Prostate gland (tissue), 2 donors: ENCODE results near the gene CMTM5. TPM values are rescaled to one million over a fixed set of nuclear protein-coding genes. Genes with fewer than 3 reads are reported as not detected.

Experiments used
- DNase-seq: peaks from one replicate; pipeline ENCODE4 v3.0.0-alpha.2; 2019; ENCODE audit warnings: low spot score
- H3K27ac ChIP-seq, 2 donors: fragments of 200-600 bp; sonication (generic); 2 replicates each; pipeline ENCODE4 v1.5.1; 2017 to 2019
- H3K27me3 ChIP-seq: fragments of 200-600 bp; sonication (generic); replicated peaks from 2 replicates; pipeline ENCODE4 v1.5.1; 2019; ENCODE audit not compliant: insufficient read depth
- H3K36me3 ChIP-seq, 2 donors: fragments of 200-600 bp; sonication (generic); 1 replicate in 1 of 2; 2 replicates in 1 of 2; pipeline versions ENCODE4 v1.5.1 to v1.8.1; 2017 to 2019
- H3K4me1 ChIP-seq: fragments of 200-600 bp; sonication (generic); replicated peaks from 2 replicates; pipeline ENCODE4 v1.5.1; 2019
- H3K4me3 ChIP-seq, 2 donors: fragments of 200-600 bp; sonication (generic); 2 replicates each; pipeline ENCODE4 v1.5.1; 2017 to 2019
- H3K9me3 ChIP-seq: fragments of 200-600 bp; sonication (generic); 2 replicates; pipeline ENCODE4 v1.5.1; 2017
- POLR2A ChIP-seq: fragments of 450-650 bp; IDR thresholded peaks from one replicate; pipeline ENCODE4 v1.6.1; 2016; ENCODE audit warnings: antibody characterized with exemption, mild to moderate bottlenecking
- POLR2AphosphoS5 ChIP-seq: sonication (generic); formaldehyde crosslinking; IDR thresholded peaks from one replicate; pipeline ENCODE4 v1.6.1; 2017; ENCODE audit warnings: antibody characterized with exemption
- WGBS: methylation state at CpG from one replicate; pipeline ENCODE4 v1.1.5; 2018; 5-methylcytosine and 5-hydroxymethylcytosine counted together
- intact Hi-C: fragments of 100-400 bp; cut with DNase I; formaldehyde crosslinking; loops from one replicate; pipeline ENCODE4 v1.14.2; 2022
- total RNA-seq, 2 donors: library from RNA; depleted of rRNA; stranded (reverse); fragments of >200 nt; gene quantifications; one replicate each; pipeline ENCODE4 v1.1.0, GENCODE V29; 2016
- TF ChIP-seq, protein P1 (sequence below), 4 experiments: fragments of 200-600 bp in 2 of 4; fragments of 450-650 bp in 2 of 4; sonication (generic) in 2 of 4; IDR thresholded peaks; 1 replicate in 3 of 4; 2 replicates in 1 of 4; pipeline ENCODE4 v1.5.1; 2016 to 2019; ENCODE audit warnings: antibody characterized with exemption in 4 of 4, mild to moderate bottlenecking in 2 of 4, moderate library complexity in 2 of 4

Gene CMTM5
- total RNA-seq, 2 donors from 2014 or later: 1.5 TPM; not detected in 1

DNA sequence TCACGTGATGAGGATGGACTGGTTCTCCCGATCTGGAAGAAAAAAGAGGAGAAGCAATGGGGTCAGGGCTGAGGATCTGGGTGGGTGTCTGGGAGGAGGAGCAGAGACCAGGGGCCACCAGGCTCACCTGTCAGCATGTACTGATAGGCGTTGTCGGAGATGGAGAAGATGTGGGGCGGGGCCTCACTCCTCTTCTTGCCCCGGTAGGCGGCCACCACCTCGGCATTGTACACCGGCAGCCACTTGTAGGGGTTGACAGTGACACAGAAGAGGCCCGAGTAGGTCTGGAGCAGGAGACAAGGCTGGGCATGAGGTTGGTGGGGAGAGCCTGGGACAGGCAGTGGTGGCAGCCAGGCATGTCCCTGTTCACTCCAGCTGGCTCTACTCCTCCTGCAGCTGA is 28.2 kb downstream of the CMTM5 start:
- Histone ChIP-seq H3K4me1 (no peaks in the 10 kb centered on the region), H3K4me3 (no peak overlapping the region), H3K27ac (no peak overlapping the region), H3K36me3 (no peaks in the 10 kb centered on the region), H3K9me3 (no peaks in the 10 kb centered on the region), H3K27me3 (no peaks in the 10 kb centered on the region)
- no peak for TF ChIP-seq POLR2A
- TF ChIP-seq POLR2AphosphoS5: no peak
- TF ChIP-seq, protein P1, sequence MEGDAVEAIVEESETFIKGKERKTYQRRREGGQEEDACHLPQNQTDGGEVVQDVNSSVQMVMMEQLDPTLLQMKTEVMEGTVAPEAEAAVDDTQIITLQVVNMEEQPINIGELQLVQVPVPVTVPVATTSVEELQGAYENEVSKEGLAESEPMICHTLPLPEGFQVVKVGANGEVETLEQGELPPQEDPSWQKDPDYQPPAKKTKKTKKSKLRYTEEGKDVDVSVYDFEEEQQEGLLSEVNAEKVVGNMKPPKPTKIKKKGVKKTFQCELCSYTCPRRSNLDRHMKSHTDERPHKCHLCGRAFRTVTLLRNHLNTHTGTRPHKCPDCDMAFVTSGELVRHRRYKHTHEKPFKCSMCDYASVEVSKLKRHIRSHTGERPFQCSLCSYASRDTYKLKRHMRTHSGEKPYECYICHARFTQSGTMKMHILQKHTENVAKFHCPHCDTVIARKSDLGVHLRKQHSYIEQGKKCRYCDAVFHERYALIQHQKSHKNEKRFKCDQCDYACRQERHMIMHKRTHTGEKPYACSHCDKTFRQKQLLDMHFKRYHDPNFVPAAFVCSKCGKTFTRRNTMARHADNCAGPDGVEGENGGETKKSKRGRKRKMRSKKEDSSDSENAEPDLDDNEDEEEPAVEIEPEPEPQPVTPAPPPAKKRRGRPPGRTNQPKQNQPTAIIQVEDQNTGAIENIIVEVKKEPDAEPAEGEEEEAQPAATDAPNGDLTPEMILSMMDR (IDR thresholded peaks at IDR 0.05): no peak
- 80% methylated on average over 10 of the region's 10 CpGs for WGBS
- intact Hi-C loops: no loop called here
- DNase-seq: no peak

GRCh38 chr14:23405516-23406025 is 28.7 kb downstream of the CMTM5 start:
- Histone ChIP-seq H3K27ac (no peak overlapping the region), H3K36me3 (no peaks in the 10 kb centered on the region), H3K27me3 (no peaks in the 10 kb centered on the region), H3K9me3 (no peaks in the 10 kb centered on the region), H3K4me1 (no peaks in the 10 kb centered on the region), H3K4me3 (no peak overlapping the region)
- TF ChIP-seq POLR2AphosphoS5 (no peak), POLR2A (no peak)
- TF ChIP-seq, protein P1 (IDR thresholded peaks at IDR 0.05): no peak
- no peak for DNase-seq
- 92% methylated on average over 13 of the region's 13 CpGs for WGBS
- intact Hi-C loops: no loop called here

DNA sequence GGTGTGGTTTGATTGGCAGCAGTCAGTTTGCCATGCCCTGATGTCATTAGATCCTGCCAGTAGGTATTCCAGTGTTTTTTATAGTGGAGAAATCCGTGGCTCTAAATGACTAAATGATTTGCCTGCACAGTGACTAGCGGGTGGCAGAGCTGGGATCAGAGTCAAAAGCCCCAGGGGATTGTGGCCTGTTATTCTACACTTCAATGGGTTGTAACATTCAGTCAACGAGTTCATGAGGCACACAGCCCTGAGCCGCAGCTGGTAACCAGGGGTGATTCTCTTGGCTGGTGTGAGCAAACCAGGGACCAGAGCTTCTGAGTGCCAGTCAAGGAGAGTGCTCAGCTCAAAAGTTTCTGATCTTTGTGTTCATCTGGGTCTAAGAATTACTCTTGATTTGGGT is 29.4 kb downstream of the CMTM5 start:
- no peaks in the 10 kb centered on the region for H3K9me3 ChIP-seq

DNA sequence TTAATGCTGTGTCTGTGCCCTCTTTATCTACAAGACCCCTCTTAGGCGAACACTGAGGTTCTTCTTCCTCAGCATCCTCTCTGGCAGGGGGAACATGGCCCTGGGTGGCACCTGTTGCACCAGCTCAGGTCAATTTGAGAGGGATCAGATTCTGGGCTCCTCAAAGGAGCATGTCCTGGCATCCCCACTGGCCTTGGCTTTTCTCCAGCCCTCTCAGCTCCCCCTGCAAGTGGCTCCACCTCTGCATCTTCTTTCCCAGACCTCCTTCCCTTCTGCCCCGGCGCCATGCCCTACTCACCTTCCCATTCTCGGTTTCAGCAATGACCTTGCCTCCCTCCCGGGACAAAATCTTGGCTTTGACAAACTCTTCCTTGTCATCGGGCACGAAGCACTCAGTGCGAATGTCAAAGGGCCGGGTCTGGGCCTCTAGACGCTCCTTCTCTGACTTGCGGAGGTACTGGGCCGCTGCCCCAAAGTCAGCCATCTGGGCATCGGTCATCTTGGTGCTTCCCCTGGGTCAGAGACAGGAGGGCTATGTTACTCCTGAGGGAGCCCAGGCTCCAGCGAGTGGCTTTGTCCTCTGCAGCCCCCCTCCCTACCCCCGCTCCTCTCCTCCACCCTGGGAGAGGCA is 30.0 kb downstream of the CMTM5 start:
- TF ChIP-seq POLR2A: no peak
- no peak for TF ChIP-seq POLR2AphosphoS5
- intact Hi-C loops: no loop called here
- no peaks in the 10 kb centered on the region for H3K27me3 ChIP-seq

More for the DNA sequence above, 29.4 kb downstream of the CMTM5 start:
- Histone ChIP-seq H3K27ac (no peak overlapping the region), H3K27me3 (no peaks in the 10 kb centered on the region), H3K4me3 (no peak overlapping the region), H3K36me3 (no peaks in the 10 kb centered on the region), H3K4me1 (no peaks in the 10 kb centered on the region)
- TF ChIP-seq POLR2A: no peak
- TF ChIP-seq, protein P1 (IDR thresholded peaks at IDR 0.05): no peak
- TF ChIP-seq POLR2AphosphoS5: no peak
- WGBS: 29% methylated on average over 4 of the region's 4 CpGs
- intact Hi-C loops: no loop called here
- DNase-seq: no peak

GRCh38 chr14:23407516-23408306 is 30.9 kb downstream of the CMTM5 start, which contains the start of gene MYH6:
TSS of gene MYH6 (minus strand) at chr14:23408273. CDS start at chr14:23407223, 1,050 bp downstream.
- DNase-seq: no peak
- no peak for TF ChIP-seq POLR2AphosphoS5
- TF ChIP-seq POLR2A: no peak
- TF ChIP-seq, protein P1 (IDR thresholded peaks at IDR 0.05): no peak
- no peaks in the 10 kb centered on the region for H3K27me3 ChIP-seq
- H3K4me1 ChIP-seq: no peaks in the 10 kb centered on the region
- H3K9me3 ChIP-seq: no peaks in the 10 kb centered on the region
- WGBS: 81% methylated on average over 15 of the region's 15 CpGs
- intact Hi-C loops: no loop called here
- no peak within 1 kb of the TSS for H3K27ac ChIP-seq
- H3K36me3 ChIP-seq: no peaks in the 10 kb centered on the region
- no peak within 1 kb of the TSS for H3K4me3 ChIP-seq

More for the DNA sequence above, 30.0 kb downstream of the CMTM5 start:
- H3K4me3 ChIP-seq: no peak overlapping the region
- no peaks in the 10 kb centered on the region for H3K9me3 ChIP-seq
- H3K36me3 ChIP-seq: no peaks in the 10 kb centered on the region
- no peak overlapping the region for H3K27ac ChIP-seq
- DNase-seq: no peak
- 92% methylated on average over 15 of the region's 15 CpGs for WGBS
- H3K4me1 ChIP-seq: no peaks in the 10 kb centered on the region
